Middle frontal gyrus (tissue), 1 donor: ENCODE data around the gene SEPTIN8.
"Not testable (repeated sequence)": the region's sequence is repeated elsewhere in the genome, so short reads cannot be mapped to it uniquely, and the experiment has no call there.

ENCODE experiments used
- DNase-seq: peaks from one replicate; pipeline ENCODE4 v3.0.0-alpha.2; 2015; ENCODE audit warnings: low spot score; ENCODE audit errors: extremely low spot score

Gene SEPTIN8

GRCh38 chr5:132812781-132813598 lies 36.0 kb upstream of the SEPTIN8 start, which contains the start of gene SOWAHA:
SOWAHA (plus strand) TSS chr5:132813302; CDS start chr5:132813622, 320 bp downstream.
- DNase-seq = no peak

GRCh38 chr5:132812123-132812765 lies 35.2 kb upstream of the SEPTIN8 start:
- no peak for DNase-seq

GRCh38 chr5:132810605-132811004 lies 33.6 kb upstream of the SEPTIN8 start:
- DNase-seq = no peak

- no peak for DNase-seq
Measured at GRCh38 chr5:132808866-132809265, 31.8 kb upstream of the SEPTIN8 start.

- DNase-seq = no peak
Measured at GRCh38 chr5:132808448-132808847, 31.4 kb upstream of the SEPTIN8 start.

GRCh38 chr5:132807163-132807838 lies 30.3 kb upstream of the SEPTIN8 start:
- no peak for DNase-seq

- DNase-seq = not testable (repeated sequence)
Measured at GRCh38 chr5:132806804-132807162, 29.7 kb upstream of the SEPTIN8 start.

- not testable (repeated sequence) for DNase-seq
Measured at GRCh38 chr5:132805872-132806271, 28.8 kb upstream of the SEPTIN8 start.

GRCh38 chr5:132804219-132804618 lies 27.2 kb upstream of the SEPTIN8 start:
- not testable (repeated sequence) for DNase-seq

- DNase-seq = not testable (repeated sequence)
Measured at GRCh38 chr5:132802685-132803066, 25.6 kb upstream of the SEPTIN8 start.

GRCh38 chr5:132802044-132802684 lies 25.1 kb upstream of the SEPTIN8 start:
- no peak for DNase-seq

GRCh38 chr5:132800545-132800944 lies 23.5 kb upstream of the SEPTIN8 start:
- DNase-seq = peak; percentile 62

GRCh38 chr5:132799392-132799791 lies 22.4 kb upstream of the SEPTIN8 start:
- no peak for DNase-seq

- no peak for DNase-seq
Measured at GRCh38 chr5:132797651-132798050, 20.6 kb upstream of the SEPTIN8 start.

GRCh38 chr5:132791026-132791425 lies 14.0 kb upstream of the SEPTIN8 start:
- no peak for DNase-seq

GRCh38 chr5:132790201-132790865 lies 13.3 kb upstream of the SEPTIN8 start:
- no peak for DNase-seq

GRCh38 chr5:132788990-132789886 lies 12.2 kb upstream of the SEPTIN8 start:
- DNase-seq = no peak

- no peak for DNase-seq
Measured at GRCh38 chr5:132788508-132788907, 11.5 kb upstream of the SEPTIN8 start.

- DNase-seq = no peak
Measured at GRCh38 chr5:132787076-132787475, 10.0 kb upstream of the SEPTIN8 start.

- no peak for DNase-seq
Measured at GRCh38 chr5:132785864-132786263, 8.8 kb upstream of the SEPTIN8 start.
